Measurements from ENCODE around the gene FATE1. TPM values are rescaled to one million over a fixed set of nuclear protein-coding genes. Genes with fewer than 3 reads are reported as not detected.

The FATE1 gene
- total and polyA plus RNA-seq, 12 donors, result 0.29 to 25.6 (median 0.61) TPM; not detected in 5

GRCh38 chrX:151714362-151714761 lies 1.5 kb upstream of the FATE1 start:
- 52 to 64% (median 57%) methylated on average over 5 of the region's 5 CpGs for WGBS, 4 donors
- no peaks in the 10 kb centered on the region for H3K9me3 ChIP-seq (replicated peaks in 1 of 3)
- no peak for TF ChIP-seq POLR2A (IDR thresholded peaks at IDR 0.05)
- TF ChIP-seq CTCF (IDR thresholded peaks at IDR 0.05), result no peak
- no peak overlapping the region for H3K4me3 ChIP-seq
- no peaks in the 10 kb centered on the region for H3K4me1 ChIP-seq (replicated peaks in 1 of 2)
- H3K27ac ChIP-seq, result no peak overlapping the region
- intact Hi-C loops (cut with DNase I), result no loop called here
- no peak for DNase-seq
- H3K27me3 ChIP-seq, result peaks cover 2% of the 10 kb centered on the region
- H3K36me3 ChIP-seq (replicated peaks in 1 of 2), result no peaks in the 10 kb centered on the region

GRCh38 chrX:151722241-151722846 lies 6.5 kb downstream of the FATE1 start:
- WGBS, 4 donors, result 57 to 93% (median 69%) methylated on average over 4 to 24 of the region's 24 CpGs
- H3K9me3 ChIP-seq (replicated peaks in 1 of 3), result no peaks in the 10 kb centered on the region
- no peaks in the 10 kb centered on the region for H3K27me3 ChIP-seq
- no peaks in the 10 kb centered on the region for H3K36me3 ChIP-seq (replicated peaks in 1 of 2)
- no peak for DNase-seq
- no peaks in the 10 kb centered on the region for H3K4me1 ChIP-seq (replicated peaks in 1 of 2)
- no peak overlapping the region for H3K4me3 ChIP-seq
- TF ChIP-seq CTCF (IDR thresholded peaks at IDR 0.05) (no peak), POLR2A (IDR thresholded peaks at IDR 0.05) (no peak)
- intact Hi-C loops (cut with DNase I), result no loop called here
- H3K27ac ChIP-seq, result no peak overlapping the region

GRCh38 chrX:151723156-151723760 lies 7.4 kb downstream of the FATE1 start:
- H3K27ac ChIP-seq, result no peak overlapping the region
- H3K4me1 ChIP-seq (replicated peaks in 1 of 2), result no peaks in the 10 kb centered on the region
- H3K4me3 ChIP-seq, result no peak overlapping the region
- no peak for DNase-seq
- WGBS, 4 donors, result 59 to 83% (median 77%) methylated on average over 4 to 7 of the region's 7 CpGs
- H3K9me3 ChIP-seq (replicated peaks in 1 of 3), result no peaks in the 10 kb centered on the region
- intact Hi-C loops (cut with DNase I), result no loop called here
- H3K27me3 ChIP-seq, result no peaks in the 10 kb centered on the region
- no peak for TF ChIP-seq CTCF (IDR thresholded peaks at IDR 0.05)
- TF ChIP-seq POLR2A (IDR thresholded peaks at IDR 0.05), result no peak
- no peaks in the 10 kb centered on the region for H3K36me3 ChIP-seq (replicated peaks in 1 of 2)

- H3K27me3 ChIP-seq, result no peaks in the 10 kb centered on the region
- DNase-seq, result no peak
- no peaks in the 10 kb centered on the region for H3K36me3 ChIP-seq (replicated peaks in 1 of 2)
- TF ChIP-seq POLR2A (IDR thresholded peaks at IDR 0.05) (no peak), CTCF (IDR thresholded peaks at IDR 0.05) (no peak)
- no peaks in the 10 kb centered on the region for H3K9me3 ChIP-seq (replicated peaks in 1 of 3)
- 48 to 68% (median 56%) methylated on average over 6 to 7 of the region's 7 CpGs; no CpG with 5 or more reads in 1 of the 4 donors for WGBS, 4 donors
- H3K27ac ChIP-seq, result no peak overlapping the region
- no peaks in the 10 kb centered on the region for H3K4me1 ChIP-seq (replicated peaks in 1 of 2)
- H3K4me3 ChIP-seq, result no peak overlapping the region
- intact Hi-C loops (cut with DNase I), result no loop called here
These were observed 8.9 kb downstream of the FATE1 start for GRCh38 chrX:151724563-151725337.

All from adrenal gland (tissue), 12 donors.